ENCODE measurements around the gene PEX5L. TPM values are rescaled to one million over a fixed set of nuclear protein-coding genes. Genes with fewer than 3 reads are reported as not detected.

The PEX5L gene
- total RNA-seq, 4 donors from 2014 or later = 29.1 to 36.5 (median 32.3) TPM

- H3K4me3 ChIP-seq = no peak overlapping the region
- 29 to 31% methylated on average over 3 of the region's 3 CpGs for WGBS, 2 donors
- no peaks in the 10 kb centered on the region for H3K9me3 ChIP-seq
- peaks cover 0 to 28% (median 4%) of the 10 kb centered on the region in 4 donors for H3K4me1 ChIP-seq
- TF ChIP-seq CTCF (IDR thresholded peaks at IDR 0.05) (no peak), POLR2A (IDR thresholded peaks at IDR 0.05) (no peak), EP300 (IDR thresholded peaks at IDR 0.05) (no peak)
- H3K27ac ChIP-seq = peak overlapping the region; percentile 16 to 79 (median 67)
- H3K36me3 ChIP-seq = no peaks in the 10 kb centered on the region
- H3K27me3 ChIP-seq = no peaks in the 10 kb centered on the region
- DNase-seq (ENCODE audit: low spot score in 2 of 2) = no peak
Measured at GRCh38 chr3:179977356-179977755, 59.4 kb downstream of the PEX5L start.

- 39 to 41% methylated on average over 4 of the region's 4 CpGs for WGBS, 2 donors
Measured at GRCh38 chr3:179973931-179974361, 62.8 kb downstream of the PEX5L start.

GRCh38 chr3:179972881-179973423 is 63.8 kb downstream of the PEX5L start:
- Histone ChIP-seq H3K9me3 (no peaks in the 10 kb centered on the region), H3K27me3 (no peaks in the 10 kb centered on the region), H3K27ac (peak overlapping the region in 2 of 4 donors; percentile 57 to 78), H3K4me3 (peak overlapping the region in 2 of 4 donors; percentile 5 to 33), H3K4me1 (peaks cover 0 to 8% (median 2%) of the 10 kb centered on the region in 4 donors), H3K36me3 (no peaks in the 10 kb centered on the region)
- no peak for DNase-seq (ENCODE audit: low spot score in 2 of 2)
- WGBS, 2 donors = 54 to 67% methylated on average over 2 of the region's 2 CpGs
- TF ChIP-seq CTCF (IDR thresholded peaks at IDR 0.05) (no peak), EP300 (IDR thresholded peaks at IDR 0.05) (no peak), POLR2A (IDR thresholded peaks at IDR 0.05) (no peak)

More at GRCh38 chr3:179973931-179974361, 62.8 kb downstream of the PEX5L start:
- Histone ChIP-seq H3K9me3 (no peaks in the 10 kb centered on the region), H3K4me3 (peak overlapping the region in 2 of 4 donors; percentile 5 to 33), H3K36me3 (no peaks in the 10 kb centered on the region), H3K27me3 (no peaks in the 10 kb centered on the region), H3K4me1 (peaks cover 0 to 12% (median 6%) of the 10 kb centered on the region in 4 donors), H3K27ac (peak overlapping the region; percentile 17 to 78 (median 50))
- TF ChIP-seq EP300 (IDR thresholded peaks at IDR 0.05) = peak in 1 of 2 donors; percentile 51
- no peak for TF ChIP-seq CTCF (IDR thresholded peaks at IDR 0.05)
- peak in 1 of 2 donors; percentile 29 for TF ChIP-seq POLR2A (IDR thresholded peaks at IDR 0.05)
- no peak for DNase-seq (ENCODE audit: low spot score in 2 of 2)

- WGBS, 2 donors = 61 to 66% methylated on average over 3 of the region's 3 CpGs
- DNase-seq (ENCODE audit: low spot score in 2 of 2) = no peak
- no peaks in the 10 kb centered on the region for H3K27me3 ChIP-seq
- peaks cover 0 to 4% (median 1%) of the 10 kb centered on the region in 4 donors for H3K4me1 ChIP-seq
- no peak for TF ChIP-seq POLR2A (IDR thresholded peaks at IDR 0.05)
- no peak for TF ChIP-seq EP300 (IDR thresholded peaks at IDR 0.05)
- no peak for TF ChIP-seq CTCF (IDR thresholded peaks at IDR 0.05)
- H3K27ac ChIP-seq = peak overlapping the region in 3 of 4 donors; percentile 12 to 49 (median 22)
- H3K4me3 ChIP-seq = no peak overlapping the region
- no peaks in the 10 kb centered on the region for H3K36me3 ChIP-seq
- no peaks in the 10 kb centered on the region for H3K9me3 ChIP-seq
Measured at GRCh38 chr3:179971280-179971679, 65.5 kb downstream of the PEX5L start.

GRCh38 chr3:179970746-179971145 is 66.0 kb downstream of the PEX5L start:
- Histone ChIP-seq H3K4me1 (peaks cover 0 to 4% (median 1%) of the 10 kb centered on the region in 4 donors), H3K27ac (peak overlapping the region; percentile 12 to 49 (median 22)), H3K4me3 (no peak overlapping the region), H3K27me3 (no peaks in the 10 kb centered on the region), H3K9me3 (no peaks in the 10 kb centered on the region), H3K36me3 (no peaks in the 10 kb centered on the region)
- 83 to 85% methylated on average over 2 of the region's 2 CpGs for WGBS, 2 donors
- TF ChIP-seq POLR2A (IDR thresholded peaks at IDR 0.05) (no peak), EP300 (IDR thresholded peaks at IDR 0.05) (no peak), CTCF (IDR thresholded peaks at IDR 0.05) (no peak)
- DNase-seq (ENCODE audit: low spot score in 2 of 2) = no peak

All from tibial nerve (tissue), 4 donors.